Heart left ventricle (tissue), 13 donors: ENCODE measurements around the gene POU3F3.

Experiments
- CTCF ChIP-seq, 12 donors: fragments of 200-600 bp; sonication (generic) in 4 of 12; IDR thresholded peaks; one replicate each; pipeline versions ENCODE4 v1.5.0 to v1.8.0; 2018 to 2022; ENCODE audit warnings: antibody characterized with exemption in 12 of 12, mild to moderate bottlenecking in 5 of 12
- POLR2A ChIP-seq, 2 donors: fragments of 450-650 bp; IDR thresholded peaks; one replicate each; pipeline ENCODE4 v1.6.1; 2017; ENCODE audit warnings: antibody characterized with exemption in 2 of 2, mild to moderate bottlenecking in 2 of 2, moderate library complexity in 2 of 2
- donor health status: ischemic (EF 13 %, LVEDD 7.1; RV severe dilation, severe dysfunction).
- donor health status: DM: no; HTN: yes; CAD: no.
- donor health status: DM: no; HTN: no; CAD: no.
- donor health status: ischemic (EF 25% LVEDD 6.9; RV normal size, moderate dysfunction).
- donor health status: ischemic (EF 25% LVEDD 5.7; RV mildly dilated, moderate dysfunction).
- donor health status: ischemic (EF 35%, LVEDD 5.7; RV mildly dilated, moderate dysfunction).
- donor health status: nonischemic (EF 11% LVEDD 7.7; RV severe dilation, severe dysfunction).
- donor health status: DM: yes; HTN: yes; CAD: no.
- donor health status: PGD.
- donor health status: ischemic (EF 29% LVEDD 5.4; RV normal size, mild dysfunction).
- donor health status: nonischemic (EF 23%, LVEDD 6.1; RV moderate dilation, normal function).

- TF ChIP-seq POLR2A (IDR thresholded peaks at IDR 0.05) (no peak), CTCF (IDR thresholded peaks at IDR 0.05) (no peak)
Measured at GRCh38 chr2:104900608-104901007, 46.7 kb downstream of the POU3F3 start.
